GM12892 (cell line): ENCODE data around the gene AACS.
"Not testable (repeated sequence)": the region's sequence is repeated elsewhere in the genome, so short reads cannot be mapped to it uniquely, and the experiment has no call there.

Experiments used
- DNase-seq: peaks from one replicate; pipeline ENCODE4 v3.0.0; 2011; ENCODE audit not compliant: insufficient read length
- FAIRE-seq: peaks from 2 replicates; lab custom pipeline; 2011; peaks lifted over from hg19 to GRCh38; lab: Jason Lieb, UNC
- POLR2A ChIP-seq: IDR thresholded peaks from 2 replicates; pipeline ENCODE4 v1.6.1; 2011; ENCODE audit warnings: low read depth, low read length, control low read depth
- POLR2AphosphoS5 ChIP-seq: IDR thresholded peaks from 2 replicates; pipeline ENCODE4 v1.6.1; 2011; ENCODE audit warnings: low read depth, low read length, control low read depth
- TAF1 ChIP-seq: IDR thresholded peaks from 2 replicates; pipeline ENCODE4 v1.6.1; 2011; ENCODE audit warnings: low read depth, mild to moderate bottlenecking, control low read depth, low read length, borderline replicate concordance

AACS gene

DNA sequence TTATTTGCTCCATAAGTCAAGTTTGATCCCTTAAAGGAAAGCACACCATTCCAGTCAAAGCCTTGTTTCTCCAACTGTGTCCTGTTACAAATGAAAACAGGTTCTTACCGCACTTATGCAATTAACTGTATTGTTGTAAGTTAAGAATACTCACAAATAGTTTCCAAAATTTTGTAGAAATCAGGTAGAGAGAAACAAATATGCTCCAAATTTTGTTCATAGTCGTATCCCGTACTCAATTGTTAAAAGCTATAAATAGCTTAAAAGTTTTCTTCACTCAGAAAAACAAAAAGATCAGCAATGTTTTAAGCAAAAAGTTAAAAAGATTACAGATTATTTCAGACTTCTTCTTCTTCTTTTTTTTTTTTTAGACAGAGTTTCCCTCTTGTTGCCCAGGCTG, 4.0 kb upstream of the AACS start:
- TF ChIP-seq TAF1 (no peak), POLR2AphosphoS5 (no peak), POLR2A (no peak)
- FAIRE-seq (no peak), DNase-seq (no peak)

DNA sequence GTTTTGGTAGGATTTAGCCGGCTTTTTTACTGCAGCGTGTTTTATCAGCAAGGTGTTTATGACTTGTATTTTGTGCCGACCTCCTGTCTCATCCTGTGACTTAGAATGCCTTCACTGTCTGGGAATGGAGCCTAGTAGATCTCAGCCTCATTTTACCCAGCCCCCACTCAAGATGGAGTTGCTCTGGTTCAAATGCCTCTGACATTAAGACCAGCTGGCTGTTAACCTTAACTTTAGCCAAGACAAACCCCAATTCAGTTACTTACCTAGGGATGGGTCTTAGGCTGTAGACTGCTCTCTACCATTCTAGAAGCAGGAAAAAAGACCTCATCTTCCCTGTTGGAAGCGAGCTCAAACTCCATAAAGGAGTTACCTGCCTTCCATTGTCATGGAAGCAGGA, 1.7 kb upstream of the AACS start:
- FAIRE-seq, DNase-seq: not testable (repeated sequence)

DNA sequence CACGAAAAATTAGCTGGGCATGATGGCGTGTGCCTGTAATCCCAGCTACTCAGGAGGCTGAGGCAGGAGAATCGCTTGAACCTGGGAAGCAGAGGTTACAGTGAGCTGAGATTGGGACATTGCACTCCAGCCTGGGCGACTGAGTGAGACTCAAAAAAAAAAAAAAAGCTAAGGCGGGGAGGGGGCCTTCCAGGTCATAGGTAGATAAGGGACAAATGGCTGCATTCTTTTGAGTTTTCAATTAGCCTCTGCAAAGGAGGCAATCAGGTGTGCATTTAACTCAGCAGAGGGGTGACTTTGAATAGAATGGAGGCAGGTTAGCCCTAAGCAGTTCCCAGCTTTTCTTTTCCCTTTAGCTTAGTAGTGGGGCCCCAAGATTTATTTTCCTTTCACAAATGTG, 743 bp upstream of the AACS start:
- TF ChIP-seq TAF1 (no peak), POLR2A (no peak), POLR2AphosphoS5 (no peak)
- no peak for DNase-seq
- no peak for FAIRE-seq

DNA sequence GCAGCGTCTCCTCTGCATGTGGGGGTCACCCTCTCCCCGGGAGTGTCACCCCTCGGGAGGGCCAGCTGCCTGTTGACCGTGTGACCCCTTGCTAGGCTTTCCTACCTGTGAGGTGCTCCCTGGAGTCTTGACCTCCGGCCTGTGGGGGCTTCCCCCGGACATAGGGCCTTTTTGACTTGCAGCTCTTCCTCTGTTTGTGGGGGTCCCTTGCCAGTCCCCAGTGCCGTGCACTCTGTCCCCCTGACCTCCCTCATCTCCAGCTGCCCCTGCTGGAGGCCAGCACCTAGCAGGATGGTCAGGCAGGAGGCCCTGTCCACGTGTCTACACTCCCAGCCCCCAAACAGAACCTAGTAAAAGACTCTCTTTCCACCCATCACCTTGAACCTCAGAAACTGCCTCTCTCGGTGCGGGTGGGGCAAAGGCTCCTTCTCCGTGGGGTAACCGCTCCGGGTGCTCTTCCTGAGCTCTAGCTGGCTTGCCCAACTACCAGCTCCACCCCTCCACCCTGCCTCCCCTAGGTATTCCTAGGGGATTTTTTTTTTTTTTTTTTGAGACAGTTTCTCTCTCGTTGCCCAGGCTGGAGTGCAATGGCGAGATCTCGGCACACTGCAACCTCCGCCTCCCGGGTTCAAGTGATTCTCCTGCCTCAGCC, 810 bp downstream of the AACS start:
- TF ChIP-seq POLR2A (no peak), TAF1 (no peak), POLR2AphosphoS5 (no peak)
- no peak for FAIRE-seq
- no peak for DNase-seq

DNA sequence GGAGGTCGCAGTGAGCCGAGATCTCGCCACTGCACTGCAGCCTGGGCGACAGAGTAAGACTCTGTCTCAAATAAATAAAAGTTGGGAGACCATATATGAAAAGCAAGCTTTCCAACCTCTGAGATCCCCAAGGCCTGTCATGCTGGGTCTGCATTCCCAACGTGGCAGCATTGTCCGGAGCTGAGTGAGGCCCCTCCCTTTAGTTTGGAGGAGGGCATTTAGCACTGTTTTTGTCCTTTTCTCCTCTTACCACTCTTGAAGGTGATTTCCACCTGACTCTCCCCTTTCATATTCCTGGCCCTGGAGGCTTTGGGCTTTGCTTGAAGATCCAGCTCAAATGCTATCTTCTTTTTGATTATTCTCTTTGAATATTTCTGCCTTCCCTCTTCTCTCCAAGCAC, 3.2 kb downstream of the AACS start:
- TF ChIP-seq TAF1 (no peak), POLR2AphosphoS5 (no peak), POLR2A (no peak)
- DNase-seq (no peak), FAIRE-seq (no peak)

DNA sequence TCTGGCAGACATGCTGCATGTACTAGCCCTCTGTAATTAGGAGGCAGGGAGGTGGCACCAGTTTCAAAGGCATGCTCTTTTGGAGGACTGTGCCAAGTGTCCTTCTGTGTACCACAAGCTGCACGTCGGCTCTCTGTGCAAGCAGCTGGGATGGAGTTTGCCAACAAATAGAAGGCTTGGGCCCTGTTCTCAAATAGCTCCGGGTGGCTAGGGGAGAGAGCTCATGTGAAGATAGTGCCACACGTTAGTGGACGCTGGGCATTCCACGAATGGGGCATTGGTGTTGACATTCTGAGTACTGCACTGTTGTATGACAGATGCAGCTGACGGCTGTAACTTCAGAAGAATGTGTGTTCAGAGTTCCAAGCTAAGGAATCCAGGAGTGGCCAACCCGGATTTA, 4.4 kb downstream of the AACS start:
- DNase-seq (no peak), FAIRE-seq (no peak)
- TF ChIP-seq TAF1 (no peak), POLR2AphosphoS5 (no peak), POLR2A (no peak)

DNA sequence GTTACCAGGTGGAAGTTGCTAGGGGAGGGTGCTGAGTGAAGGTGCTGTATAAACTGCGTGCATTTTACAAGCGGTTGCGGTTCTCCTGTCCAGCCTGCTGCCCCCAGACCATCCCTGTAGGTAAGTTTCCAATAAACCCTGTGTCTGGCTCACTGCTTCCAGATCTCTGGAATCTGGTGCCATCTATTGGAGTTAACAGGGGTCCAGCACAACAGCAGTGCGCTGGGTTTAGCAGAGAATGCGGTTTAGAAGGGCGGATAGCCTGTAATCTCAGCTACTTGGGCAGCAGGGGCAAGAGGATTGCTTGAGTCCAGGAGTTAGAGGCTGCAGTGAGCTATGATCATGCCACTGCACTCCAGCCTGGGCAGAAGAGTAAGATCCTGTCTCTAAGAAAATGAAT, 4.9 kb downstream of the AACS start:
- FAIRE-seq: no peak
- DNase-seq: no peak

DNA sequence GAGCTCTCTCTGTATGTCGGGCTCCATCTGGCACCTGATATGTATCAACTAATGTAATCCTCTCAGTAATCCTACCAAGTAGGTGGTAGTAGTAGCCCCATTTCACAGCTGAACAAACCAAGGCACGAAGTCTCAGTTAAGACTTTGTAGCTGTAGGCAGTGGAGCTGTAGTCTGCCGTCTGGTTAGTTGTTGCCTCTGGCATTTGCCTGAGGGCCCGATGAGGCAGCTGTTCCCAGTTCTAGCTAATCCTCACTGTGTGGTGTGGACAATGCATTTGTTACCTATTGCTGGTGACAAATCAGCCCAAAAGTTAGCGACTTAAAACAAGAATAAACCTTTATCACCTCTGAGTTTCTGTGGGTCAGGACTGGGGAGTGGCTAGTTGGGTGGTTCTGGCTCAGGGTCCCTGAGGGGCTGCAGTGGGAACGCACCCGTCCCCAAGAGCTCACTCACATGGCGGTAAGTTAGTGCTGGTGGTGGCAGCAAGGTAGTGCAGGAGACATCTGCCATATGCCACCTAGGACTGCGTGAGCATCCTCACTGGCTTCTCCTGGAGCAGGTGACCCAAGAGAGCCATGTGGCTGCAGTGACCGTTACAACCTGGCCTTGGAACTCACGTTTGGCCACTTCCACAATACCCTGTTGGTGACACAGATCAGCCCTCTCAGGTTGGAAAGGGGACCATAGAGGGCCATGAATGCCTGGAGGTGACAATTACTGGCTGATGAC, 5.6 kb downstream of the AACS start:
- FAIRE-seq: no peak
- no peak for DNase-seq
- TF ChIP-seq TAF1: no peak
- no peak for TF ChIP-seq POLR2AphosphoS5
- no peak for TF ChIP-seq POLR2A

More for the DNA sequence above, 4.9 kb downstream of the AACS start:
- TF ChIP-seq POLR2AphosphoS5: no peak

DNA sequence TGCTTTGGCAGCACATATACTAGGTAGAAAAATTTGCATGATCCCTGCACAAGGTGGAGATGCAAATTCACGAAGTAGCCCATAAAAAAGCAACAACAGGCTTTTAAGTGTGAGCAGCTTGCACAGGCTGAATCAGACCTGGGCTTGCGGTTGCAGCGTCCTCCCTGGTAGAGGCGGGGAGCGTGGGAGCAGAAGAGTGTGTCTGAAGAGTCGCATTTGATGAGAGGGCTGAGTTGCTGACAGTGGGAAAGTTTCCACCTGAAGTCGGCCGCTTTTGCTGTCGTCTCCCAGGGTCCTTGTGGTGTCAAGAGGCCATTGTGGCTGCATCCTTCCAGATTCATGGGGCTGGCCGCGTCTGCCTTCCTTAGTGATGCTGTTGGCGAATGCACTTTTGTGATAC, 6.2 kb downstream of the AACS start:
- TF ChIP-seq TAF1 (no peak), POLR2A (no peak), POLR2AphosphoS5 (no peak)

DNA sequence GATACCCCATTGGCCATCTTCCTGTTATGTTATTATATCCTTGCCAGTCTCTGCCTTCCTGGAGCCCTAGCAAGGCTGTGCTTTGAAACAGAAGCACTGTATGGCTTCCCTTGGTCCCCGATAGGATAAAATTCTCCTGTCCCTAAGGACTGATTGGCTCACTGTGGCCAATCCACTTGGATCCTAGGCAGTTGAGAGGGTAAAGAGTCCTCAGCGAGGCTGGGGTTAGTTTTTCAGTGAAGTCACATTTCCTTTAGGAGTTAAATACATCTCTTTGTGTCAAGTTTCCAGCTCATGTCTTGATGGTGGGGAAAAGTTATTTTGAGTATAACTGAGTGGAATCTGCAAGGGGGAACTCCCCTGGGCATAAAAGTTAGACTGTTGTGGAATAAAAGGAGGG, 7.3 kb downstream of the AACS start:
- DNase-seq: no peak
- no peak for FAIRE-seq
- TF ChIP-seq TAF1 (no peak), POLR2A (no peak), POLR2AphosphoS5 (no peak)

More for the DNA sequence above, 6.2 kb downstream of the AACS start:
- DNase-seq (no peak), FAIRE-seq (no peak)

DNA sequence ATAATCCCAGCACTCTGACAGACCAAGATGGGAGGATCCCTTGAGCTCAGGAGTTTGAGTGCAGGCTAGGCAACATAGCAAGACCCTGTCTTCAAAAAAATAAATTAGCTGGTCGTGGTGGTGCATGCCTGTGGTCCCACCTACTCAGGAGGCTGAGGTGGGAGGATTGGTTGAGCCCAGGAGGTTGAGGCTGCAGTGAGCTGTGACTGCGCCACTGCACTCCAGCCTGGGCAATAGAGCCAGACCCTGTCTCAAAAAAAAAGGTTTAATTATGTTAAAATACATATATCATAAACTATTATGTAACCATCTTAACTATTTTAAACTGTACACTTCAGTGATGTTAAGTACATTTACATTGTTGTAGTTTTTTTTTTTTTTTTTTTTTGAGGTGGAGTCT, 9.1 kb downstream of the AACS start:
- not testable (repeated sequence) for FAIRE-seq

DNA sequence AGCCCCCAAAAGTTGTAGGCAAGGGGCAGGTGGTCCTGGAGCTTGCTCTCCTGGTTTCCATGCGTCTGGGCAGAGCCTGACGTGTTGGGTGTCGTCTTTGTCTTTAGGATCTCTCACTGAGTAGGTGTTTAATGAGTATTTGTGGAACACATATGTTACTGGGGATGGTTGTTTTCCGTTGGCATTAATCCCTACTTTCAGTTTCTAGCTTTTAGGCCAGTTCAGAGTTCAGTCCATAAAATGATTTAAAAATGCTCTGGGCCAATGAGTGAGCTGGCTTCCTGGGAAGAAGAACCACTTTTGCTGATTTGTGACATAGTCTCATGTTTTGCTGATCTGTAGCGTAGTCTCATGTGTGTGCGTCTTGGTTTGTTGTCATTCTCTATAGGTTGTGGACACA, 10.9 kb downstream of the AACS start:
- DNase-seq (no peak), FAIRE-seq (no peak)
- TF ChIP-seq POLR2AphosphoS5: no peak
- no peak for TF ChIP-seq POLR2A
- TF ChIP-seq TAF1: no peak

More for the DNA sequence above, 9.1 kb downstream of the AACS start:
- DNase-seq: not testable (repeated sequence)

DNA sequence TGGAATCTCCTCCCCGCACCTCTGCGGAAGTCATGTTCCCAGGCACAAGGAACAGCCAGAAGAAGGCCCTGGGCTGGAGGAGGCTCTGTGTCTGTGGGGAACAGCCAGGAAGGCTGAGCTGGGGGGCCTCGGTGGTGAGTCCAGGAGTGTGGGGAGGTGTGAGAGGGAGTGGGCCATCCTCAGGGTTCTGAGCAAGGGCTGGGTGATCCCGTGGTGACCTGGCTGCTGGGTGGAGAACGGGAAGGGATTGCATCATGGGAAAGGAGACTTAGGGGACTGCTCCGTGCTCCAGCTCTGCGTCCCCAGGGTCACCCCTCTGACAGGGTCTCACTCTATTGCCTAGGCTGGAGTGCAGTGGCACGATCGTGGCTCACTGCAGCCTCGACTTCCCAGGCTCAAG, 13.8 kb downstream of the AACS start:
- TF ChIP-seq POLR2A (no peak), POLR2AphosphoS5 (no peak), TAF1 (no peak)
- no peak for DNase-seq
- no peak for FAIRE-seq
